IPS-11a (cell line): ENCODE data around the gene C10orf53.
"Not testable (repeated sequence)": the region's sequence is repeated elsewhere in the genome, so short reads cannot be mapped to it uniquely, and the experiment has no call there.

Source experiments
- H3K4me3 ChIP-seq: one replicate; pipeline ENCODE4 v1.5.1; 2013; ENCODE audit warnings: low read depth, low read length, control low read depth

Gene C10orf53

GRCh38 chr10:49686651-49687050 lies 7.2 kb downstream of the C10orf53 start:
- H3K4me3 ChIP-seq = no peak overlapping the region

DNA sequence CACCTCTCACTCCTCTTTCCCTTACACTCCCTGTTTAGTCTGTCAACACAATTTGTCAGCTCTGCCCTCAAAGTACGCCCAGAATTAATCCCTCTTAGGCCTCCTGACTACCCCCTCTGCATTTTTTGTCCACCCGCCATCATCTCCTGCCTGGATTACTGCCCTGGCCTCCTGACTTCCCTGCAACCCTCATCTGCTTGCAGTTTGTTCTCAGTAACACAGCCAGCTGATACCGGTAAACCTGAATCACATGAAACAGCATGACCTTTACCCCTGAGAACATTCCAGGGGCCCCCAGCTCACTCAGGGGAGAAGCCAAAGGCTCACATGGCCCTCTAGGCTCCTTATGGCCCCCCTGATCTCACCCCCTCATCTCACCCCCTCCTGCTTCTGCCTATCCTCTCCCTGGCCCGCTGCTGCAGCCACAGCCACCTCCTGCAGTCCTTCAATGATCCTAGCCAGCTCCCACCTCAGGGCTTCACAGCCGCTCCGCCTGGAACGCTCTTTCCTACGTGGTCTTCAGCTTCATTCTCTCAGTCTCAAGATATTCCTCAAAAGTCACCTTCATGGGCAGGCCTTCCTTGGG lies 8.9 kb downstream of the C10orf53 start:
- no peak overlapping the region for H3K4me3 ChIP-seq

GRCh38 chr10:49688920-49689319 lies 9.5 kb downstream of the C10orf53 start:
- no peak overlapping the region for H3K4me3 ChIP-seq

DNA sequence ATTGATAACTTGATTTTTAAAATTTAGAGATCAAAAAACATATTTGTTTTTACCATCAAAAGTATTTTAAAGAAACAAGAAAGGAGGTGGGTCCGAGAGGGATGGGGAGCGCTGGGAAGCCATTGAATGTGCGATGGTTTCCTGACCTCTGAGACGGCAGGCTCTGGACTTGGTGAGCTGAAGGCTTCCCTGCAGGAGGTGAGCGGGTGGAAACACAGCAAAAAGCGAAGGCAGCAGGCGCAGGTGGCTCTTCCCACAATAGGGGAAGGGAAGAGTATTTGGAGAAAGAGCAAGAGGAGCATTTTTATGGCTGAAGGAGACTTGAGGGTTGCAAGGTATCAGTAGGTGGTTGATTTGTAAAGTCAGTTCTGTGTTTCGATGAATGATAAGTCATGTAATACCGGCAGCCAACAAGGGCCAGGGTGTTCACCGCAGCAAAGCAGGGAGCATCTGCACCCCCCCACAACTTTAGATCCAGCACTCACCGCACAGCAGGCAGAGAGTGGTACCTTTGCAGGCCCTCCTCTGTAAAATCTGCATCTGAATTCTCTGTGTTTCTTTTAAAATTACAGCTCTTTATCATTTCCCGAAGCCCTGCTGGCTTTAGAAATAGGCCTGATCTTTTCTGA lies 10.5 kb downstream of the C10orf53 start:
- no peak overlapping the region for H3K4me3 ChIP-seq

- no peak overlapping the region for H3K4me3 ChIP-seq
Measured at GRCh38 chr10:49690698-49691356, 11.4 kb downstream of the C10orf53 start.

- H3K4me3 ChIP-seq = no peak overlapping the region
Measured at GRCh38 chr10:49691588-49691987, 12.1 kb downstream of the C10orf53 start.

DNA sequence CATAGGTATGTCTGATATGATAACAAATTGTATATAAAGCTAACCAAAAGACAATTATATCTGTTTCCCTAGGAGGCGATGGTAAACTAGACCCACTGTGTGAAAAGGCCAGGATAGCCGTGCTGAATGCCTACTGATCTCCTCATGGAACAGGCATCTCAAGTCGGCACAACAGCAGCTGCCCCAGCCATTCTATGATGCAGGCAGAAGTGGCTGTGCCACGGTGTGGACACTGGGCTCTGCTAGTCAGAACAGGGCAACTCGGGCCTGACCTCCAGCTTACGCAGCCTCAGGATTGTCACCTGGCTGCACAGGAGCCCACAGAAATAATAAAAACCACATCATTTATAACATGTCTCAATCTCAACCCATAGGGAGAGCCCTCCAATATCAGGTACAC lies 15.0 kb downstream of the C10orf53 start:
- H3K4me3 ChIP-seq = no peak overlapping the region

DNA sequence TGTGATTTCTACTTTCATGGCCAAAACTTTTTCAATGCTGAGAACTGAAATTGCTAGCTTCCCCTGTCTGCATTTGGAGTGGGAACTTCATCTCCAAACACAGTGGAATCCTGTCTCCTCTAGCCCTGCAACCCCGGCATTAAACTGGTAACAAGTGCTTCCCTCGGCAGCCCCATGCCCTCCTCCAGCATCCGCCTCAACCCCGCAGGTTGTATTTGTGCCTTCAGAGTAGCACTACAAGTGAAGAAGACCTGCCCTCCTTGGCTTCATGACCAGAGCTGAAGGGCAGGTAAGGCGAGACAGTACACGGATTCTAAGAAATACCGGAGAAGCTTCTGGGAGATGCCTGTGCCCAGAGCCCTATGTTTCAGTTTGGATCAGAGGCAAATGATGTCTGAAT lies 16.9 kb downstream of the C10orf53 start:
- H3K4me3 ChIP-seq = no peak overlapping the region

DNA sequence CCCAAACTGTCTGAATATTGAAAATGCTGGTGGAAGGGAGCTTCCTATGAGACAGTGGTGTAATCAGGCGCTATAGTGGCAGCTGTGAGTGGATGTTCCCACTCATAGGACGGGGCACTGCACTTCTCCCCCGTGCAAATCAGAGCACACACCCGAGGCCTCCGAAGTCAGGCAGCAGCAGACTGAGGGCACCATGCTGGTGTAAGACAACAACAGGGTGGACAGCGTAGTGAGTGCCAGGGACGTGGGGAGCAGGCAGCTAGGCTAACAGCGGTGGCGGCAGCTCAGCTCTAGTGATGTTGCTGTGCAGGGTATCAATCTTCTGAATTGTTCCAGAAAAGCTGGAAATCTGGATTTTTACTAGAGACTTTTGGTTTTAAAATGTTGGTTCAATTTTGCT lies 19.2 kb downstream of the C10orf53 start:
- no peak overlapping the region for H3K4me3 ChIP-seq

DNA sequence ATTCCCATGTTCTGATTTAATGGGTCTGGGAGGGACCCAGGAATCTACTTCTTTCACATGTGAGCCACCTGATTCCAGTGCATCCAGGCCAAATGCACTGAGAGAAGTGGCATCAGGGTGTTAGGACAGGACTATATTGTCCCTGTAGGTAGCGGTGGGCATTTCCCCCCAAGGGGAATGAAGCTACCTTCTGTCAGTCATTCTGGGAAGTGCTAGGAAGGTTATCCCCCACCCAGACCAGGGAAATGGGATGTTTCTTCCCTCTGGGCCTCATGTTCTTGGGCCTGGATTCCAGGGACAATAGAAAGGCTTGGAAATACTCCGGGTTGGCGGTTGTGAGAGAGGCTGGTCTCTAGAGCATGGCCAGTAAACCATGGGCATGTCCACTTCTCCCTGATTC lies 20.8 kb downstream of the C10orf53 start:
- H3K4me3 ChIP-seq = no peak overlapping the region

- no peak overlapping the region for H3K4me3 ChIP-seq
Measured at GRCh38 chr10:49700997-49701396, 21.5 kb downstream of the C10orf53 start.

DNA sequence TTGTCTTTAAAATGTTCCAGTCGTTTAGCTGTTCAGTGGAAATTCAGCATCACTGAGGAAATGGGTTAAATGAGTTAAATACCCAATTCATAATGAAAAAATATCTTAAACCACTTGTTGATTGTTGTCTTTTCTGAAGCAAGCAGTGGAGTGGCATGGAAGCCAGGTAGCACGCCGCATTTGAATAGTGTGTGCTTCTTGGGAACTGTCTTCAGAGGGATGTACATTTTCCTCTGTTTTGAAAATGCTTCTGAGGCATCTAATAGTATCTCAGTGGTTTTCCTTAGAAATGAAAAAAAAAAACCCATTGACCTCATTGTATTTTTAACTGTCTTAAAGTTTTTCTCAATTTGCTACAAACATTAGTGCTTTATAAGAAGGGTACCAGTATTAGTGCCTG lies 28.1 kb downstream of the C10orf53 start:
- no peak overlapping the region for H3K4me3 ChIP-seq

- H3K4me3 ChIP-seq = no peak overlapping the region
Measured at GRCh38 chr10:49709934-49710333, 30.5 kb downstream of the C10orf53 start.

DNA sequence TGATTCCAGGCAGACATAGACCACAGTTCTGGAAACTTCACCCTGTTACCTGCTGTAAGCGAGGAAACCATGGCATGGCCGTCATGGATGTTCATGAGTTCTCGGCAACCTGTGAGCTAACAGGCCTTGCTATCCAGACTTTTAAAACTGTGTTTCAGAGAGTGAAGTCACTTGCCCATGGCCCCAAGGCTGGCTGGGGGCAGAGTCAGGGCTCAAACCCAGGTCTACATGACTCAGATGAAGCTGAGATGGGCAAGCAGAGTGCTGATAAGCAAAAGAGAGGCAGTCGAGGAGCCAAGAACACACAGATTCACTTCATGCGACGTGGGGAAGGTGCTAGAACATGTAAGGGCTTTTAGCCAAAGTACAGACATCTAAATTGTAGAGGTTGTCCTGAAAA lies 31.5 kb downstream of the C10orf53 start:
- H3K4me3 ChIP-seq = no peak overlapping the region

DNA sequence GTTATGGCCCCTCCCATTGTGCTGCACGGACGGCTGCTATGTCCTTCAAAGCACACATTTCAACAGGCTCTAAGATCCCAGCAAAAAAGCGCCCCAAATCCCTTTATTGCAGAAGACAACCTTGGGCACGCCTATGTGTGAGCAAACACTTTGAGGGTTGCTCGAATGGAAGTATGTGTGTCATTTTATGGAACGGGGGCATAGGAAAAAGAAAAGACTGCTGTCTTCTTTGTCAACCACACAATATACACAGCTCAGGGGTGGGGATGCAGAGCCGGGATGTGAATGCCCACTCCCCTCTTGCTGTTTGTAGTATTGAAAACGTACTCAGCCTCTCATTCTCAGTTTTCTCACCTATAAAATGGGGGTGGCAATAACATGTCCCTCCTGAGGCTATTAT lies 32.0 kb downstream of the C10orf53 start:
- H3K4me3 ChIP-seq = no peak overlapping the region

GRCh38 chr10:49713266-49713665 lies 33.8 kb downstream of the C10orf53 start:
- H3K4me3 ChIP-seq = no peak overlapping the region

- not testable (repeated sequence) for H3K4me3 ChIP-seq
Measured at GRCh38 chr10:49715157-49715556, 35.7 kb downstream of the C10orf53 start.

- H3K4me3 ChIP-seq = no peak overlapping the region
Measured at GRCh38 chr10:49726593-49726992, 47.1 kb downstream of the C10orf53 start.

GRCh38 chr10:49733866-49734265 lies 54.4 kb downstream of the C10orf53 start:
- H3K4me3 ChIP-seq = no peak overlapping the region

DNA sequence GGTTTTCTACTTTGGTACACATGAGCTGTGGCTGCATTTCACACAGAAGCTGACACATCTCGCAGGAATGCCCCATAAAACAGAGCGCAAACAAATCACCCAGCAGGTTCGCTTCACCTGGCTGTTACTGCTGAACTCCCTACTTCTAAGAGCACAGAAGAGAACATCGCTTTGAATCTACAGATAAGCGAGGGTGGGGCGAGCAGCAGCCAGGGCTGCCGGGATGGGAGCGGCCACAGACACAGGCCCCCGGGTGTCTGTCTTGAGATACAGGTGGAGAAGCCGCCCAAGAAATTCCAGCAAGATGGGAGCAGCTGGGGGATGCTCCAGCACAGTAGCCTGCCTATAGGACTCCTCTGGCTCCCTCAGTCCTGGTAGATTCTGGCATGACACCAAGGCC lies 55.2 kb downstream of the C10orf53 start:
- no peak overlapping the region for H3K4me3 ChIP-seq

- H3K4me3 ChIP-seq = no peak overlapping the region
Measured at GRCh38 chr10:49735161-49735560, 55.7 kb downstream of the C10orf53 start.

GRCh38 chr10:49735848-49736563 lies 56.6 kb downstream of the C10orf53 start:
- H3K4me3 ChIP-seq = no peak overlapping the region
